Mucosa of stomach (tissue), 1 donor: Measurements from ENCODE around the gene ALLC.

ENCODE experiments used
- H3K27me3 ChIP-seq: one replicate; pipeline ENCODE4 v1.7.0; 2013; ENCODE audit warnings: mild to moderate bottlenecking, low read length; ENCODE audit not compliant: control insufficient read depth, insufficient read depth
- H3K36me3 ChIP-seq: one replicate; pipeline ENCODE4 v1.7.0; 2013; ENCODE audit warnings: low read length; ENCODE audit not compliant: control insufficient read depth, insufficient read depth
- H3K4me1 ChIP-seq: one replicate; pipeline ENCODE4 v1.7.0; 2013; ENCODE audit warnings: mild to moderate bottlenecking, low read length; ENCODE audit not compliant: control insufficient read depth, insufficient read depth
- H3K4me3 ChIP-seq: one replicate; pipeline ENCODE4 v1.7.0; 2013; ENCODE audit warnings: low read length
- H3K9ac ChIP-seq: one replicate; pipeline ENCODE4 v1.7.0; 2013; ENCODE audit warnings: mild to moderate bottlenecking, low read length, moderate library complexity
- H3K9me3 ChIP-seq: one replicate; pipeline ENCODE4 v1.7.0; 2013; ENCODE audit warnings: mild to moderate bottlenecking, low read length, moderate library complexity; ENCODE audit not compliant: control insufficient read depth
- donor health status: Pancreatic carcinoma.

The ALLC gene

DNA sequence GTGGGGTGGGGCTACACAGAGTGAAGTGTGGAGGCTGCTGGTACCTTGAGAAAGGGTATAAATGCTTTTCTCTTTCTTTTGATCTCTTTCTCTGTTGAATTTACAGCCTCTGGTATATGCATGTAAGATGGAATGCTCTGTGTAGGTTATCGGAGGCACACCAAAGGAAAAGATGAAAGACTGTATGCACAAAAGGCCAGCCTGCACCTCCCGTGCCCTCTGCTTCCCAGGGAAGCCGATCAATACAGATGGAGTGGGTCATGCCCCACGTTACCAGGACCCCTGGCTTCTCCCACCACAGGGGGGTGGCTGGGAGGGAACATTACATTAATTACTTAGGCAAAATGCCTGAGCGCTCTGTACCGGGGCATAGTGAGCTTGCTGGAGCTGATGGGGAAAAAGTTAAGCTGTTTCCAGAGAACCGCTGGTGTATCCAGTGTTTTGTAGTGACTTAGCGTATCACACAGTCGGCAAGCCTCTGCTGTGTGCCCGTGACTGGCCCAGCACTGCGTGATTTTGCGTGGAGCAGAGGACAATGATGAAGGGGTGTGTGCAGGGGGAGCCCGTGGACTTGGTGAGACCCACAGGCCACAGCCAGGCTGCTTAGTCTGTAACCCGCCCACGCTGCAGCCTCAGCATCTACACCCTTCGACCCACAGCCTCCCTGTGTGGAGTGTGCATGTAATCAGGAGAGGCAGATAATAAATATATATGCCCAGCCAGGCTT is 8.0 kb downstream of the ALLC start:
- H3K4me3 ChIP-seq = no peak overlapping the region
- no peak overlapping the region for H3K9ac ChIP-seq
- peaks cover 4% of the 10 kb centered on the region for H3K27me3 ChIP-seq
- no peaks in the 10 kb centered on the region for H3K9me3 ChIP-seq
- H3K36me3 ChIP-seq = no peaks in the 10 kb centered on the region
- H3K4me1 ChIP-seq = no peaks in the 10 kb centered on the region

- no peak overlapping the region for H3K9ac ChIP-seq
- no peak overlapping the region for H3K4me3 ChIP-seq
- no peaks in the 10 kb centered on the region for H3K9me3 ChIP-seq
- H3K36me3 ChIP-seq = no peaks in the 10 kb centered on the region
- H3K27me3 ChIP-seq = peaks cover 4% of the 10 kb centered on the region
- no peaks in the 10 kb centered on the region for H3K4me1 ChIP-seq
Measured at GRCh38 chr2:3666613-3666975, 8.6 kb downstream of the ALLC start.

GRCh38 chr2:3667151-3667631 is 9.2 kb downstream of the ALLC start:
- no peaks in the 10 kb centered on the region for H3K9me3 ChIP-seq
- no peak overlapping the region for H3K9ac ChIP-seq
- H3K4me3 ChIP-seq = no peak overlapping the region
- H3K27me3 ChIP-seq = peaks cover 4% of the 10 kb centered on the region
- H3K4me1 ChIP-seq = no peaks in the 10 kb centered on the region
- no peaks in the 10 kb centered on the region for H3K36me3 ChIP-seq

DNA sequence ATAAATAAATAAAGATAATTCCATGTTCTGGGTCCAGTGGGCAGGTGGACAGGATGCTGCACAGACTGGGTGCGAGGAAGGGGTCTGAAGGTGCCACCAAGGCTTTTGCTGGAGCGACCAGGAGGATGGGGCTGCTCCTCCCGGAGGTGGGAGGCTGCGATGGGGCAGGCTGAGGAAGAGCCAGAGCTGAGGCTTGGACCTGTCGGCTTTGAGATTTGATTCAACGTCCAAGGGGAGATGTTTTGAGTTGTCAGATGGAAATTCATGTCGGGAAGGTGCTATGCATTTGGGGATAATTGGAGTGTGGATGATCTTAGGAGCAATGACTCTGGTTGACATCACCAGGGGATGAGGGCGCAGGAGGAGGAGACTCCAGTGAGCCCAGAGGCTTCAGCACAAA is 11.7 kb downstream of the ALLC start:
- Histone ChIP-seq H3K36me3 (no peaks in the 10 kb centered on the region), H3K27me3 (peaks cover 4% of the 10 kb centered on the region), H3K4me3 (no peak overlapping the region), H3K4me1 (no peaks in the 10 kb centered on the region), H3K9ac (no peak overlapping the region), H3K9me3 (no peaks in the 10 kb centered on the region)

DNA sequence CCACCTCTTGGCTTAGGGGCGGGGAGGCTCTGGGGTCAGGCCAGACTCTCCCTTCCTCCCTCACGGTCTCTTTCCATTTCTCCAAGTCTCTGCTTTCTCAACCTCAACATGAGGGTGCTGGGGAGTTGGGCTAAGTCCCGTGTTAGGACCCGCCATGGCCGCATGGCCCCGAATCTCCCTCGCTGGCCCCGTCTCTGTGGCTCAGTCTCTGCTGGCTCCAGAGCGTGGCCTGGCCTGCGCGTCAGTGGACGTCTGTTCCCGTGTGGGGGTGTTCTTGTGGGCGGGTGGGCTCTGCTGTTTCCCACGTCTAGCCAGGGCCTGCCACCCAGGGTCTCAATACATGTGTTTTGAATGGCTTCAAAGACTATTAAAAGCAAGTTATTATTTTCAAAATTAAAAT is 12.4 kb downstream of the ALLC start:
- no peak overlapping the region for H3K4me3 ChIP-seq
- H3K27me3 ChIP-seq = peaks cover 4% of the 10 kb centered on the region
- H3K9me3 ChIP-seq = no peaks in the 10 kb centered on the region
- no peak overlapping the region for H3K9ac ChIP-seq
- no peaks in the 10 kb centered on the region for H3K4me1 ChIP-seq
- no peaks in the 10 kb centered on the region for H3K36me3 ChIP-seq

DNA sequence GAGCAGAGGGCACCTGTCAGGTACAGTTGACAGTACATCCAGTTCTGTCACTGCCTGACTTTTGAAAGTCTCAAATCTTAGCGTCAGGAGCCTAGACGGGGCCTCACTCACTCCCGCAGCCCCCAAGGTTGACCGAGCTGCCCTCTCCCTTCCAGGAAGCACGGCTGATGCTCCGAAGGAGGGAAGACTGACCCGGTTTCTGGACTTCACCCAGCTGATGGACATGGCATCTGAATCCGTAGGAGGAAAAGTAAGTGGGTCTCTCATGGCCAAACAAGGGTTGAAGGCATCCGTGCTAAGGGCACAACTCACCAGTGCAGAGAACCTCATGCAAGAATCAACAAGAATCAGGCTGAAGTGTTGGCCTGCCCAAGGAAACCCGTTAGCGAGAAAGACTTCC is 12.9 kb downstream of the ALLC start:
- Histone ChIP-seq H3K36me3 (no peaks in the 10 kb centered on the region), H3K27me3 (peaks cover 3% of the 10 kb centered on the region), H3K9me3 (no peaks in the 10 kb centered on the region), H3K4me1 (no peaks in the 10 kb centered on the region), H3K4me3 (no peak overlapping the region), H3K9ac (no peak overlapping the region)

GRCh38 chr2:3672861-3673678 is 15.1 kb downstream of the ALLC start:
- no peaks in the 10 kb centered on the region for H3K9me3 ChIP-seq
- H3K36me3 ChIP-seq = no peaks in the 10 kb centered on the region
- H3K27me3 ChIP-seq = no peaks in the 10 kb centered on the region
- H3K4me1 ChIP-seq = no peaks in the 10 kb centered on the region
- H3K9ac ChIP-seq = no peak overlapping the region
- no peak overlapping the region for H3K4me3 ChIP-seq

DNA sequence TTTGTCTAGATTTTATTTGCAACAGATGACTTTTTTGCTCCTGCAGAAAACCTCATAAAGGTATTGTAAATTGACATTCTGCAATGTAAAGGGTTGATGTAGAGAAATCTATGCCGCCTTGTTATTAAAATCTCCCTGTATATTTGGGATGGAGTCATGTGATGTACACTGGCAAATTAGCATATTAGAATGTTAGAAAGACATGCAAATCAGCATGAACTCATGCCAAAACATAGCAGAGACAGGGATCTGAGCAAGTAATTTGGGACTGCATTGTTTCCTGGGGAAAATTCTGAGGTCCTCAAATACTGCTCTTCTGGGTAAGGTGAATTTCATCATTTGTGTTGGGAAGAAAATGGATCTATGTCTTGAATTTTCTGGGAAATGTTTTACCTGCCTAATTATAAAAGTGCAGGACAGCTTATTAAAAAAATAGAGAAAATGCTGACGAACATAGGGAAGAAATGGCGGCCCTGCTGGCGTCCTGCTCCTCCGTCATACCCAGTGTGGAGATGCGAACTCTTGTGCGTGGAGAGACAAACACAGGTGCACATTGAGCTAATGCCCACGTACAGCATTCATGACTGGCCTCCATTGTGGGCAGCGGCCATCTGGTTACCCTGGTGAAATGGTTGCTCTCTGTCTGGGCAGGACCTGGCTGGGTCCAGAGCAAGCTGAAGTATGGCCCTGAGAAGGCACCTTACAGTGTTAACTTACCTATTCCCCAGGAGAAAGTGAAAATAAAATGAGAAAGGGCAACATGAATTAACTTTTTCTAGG is 16.3 kb downstream of the ALLC start:
- Histone ChIP-seq H3K27me3 (no peaks in the 10 kb centered on the region), H3K4me3 (no peak overlapping the region), H3K9ac (no peak overlapping the region), H3K9me3 (no peaks in the 10 kb centered on the region), H3K36me3 (no peaks in the 10 kb centered on the region), H3K4me1 (no peaks in the 10 kb centered on the region)

DNA sequence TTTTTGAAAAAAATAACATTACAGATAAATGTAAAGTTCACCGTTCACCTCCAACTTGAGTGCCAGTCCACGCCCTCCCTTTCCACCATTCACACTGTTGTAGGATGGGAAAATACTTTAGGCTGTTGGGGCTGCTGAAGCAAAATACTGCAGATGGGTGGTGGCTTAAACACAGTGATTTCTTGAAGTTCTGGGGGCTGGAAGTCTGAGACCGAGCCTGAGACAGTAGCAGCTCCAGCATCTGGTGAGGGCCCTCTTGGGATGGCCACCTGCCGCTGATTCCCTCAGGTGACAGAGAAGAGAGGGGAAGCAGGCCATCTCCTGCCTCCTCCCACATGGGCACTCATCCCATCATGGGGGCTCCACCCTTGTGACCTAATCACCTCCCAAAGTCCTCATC is 17.7 kb downstream of the ALLC start:
- H3K4me1 ChIP-seq = no peaks in the 10 kb centered on the region
- no peaks in the 10 kb centered on the region for H3K27me3 ChIP-seq
- no peak overlapping the region for H3K4me3 ChIP-seq
- no peaks in the 10 kb centered on the region for H3K9me3 ChIP-seq
- no peaks in the 10 kb centered on the region for H3K36me3 ChIP-seq
- H3K9ac ChIP-seq = no peak overlapping the region

- Histone ChIP-seq H3K4me3 (no peak overlapping the region), H3K9me3 (no peaks in the 10 kb centered on the region)
Measured at GRCh38 chr2:3677436-3677835, 19.4 kb downstream of the ALLC start.

GRCh38 chr2:3678212-3678611 is 20.2 kb downstream of the ALLC start:
- no peak overlapping the region for H3K4me3 ChIP-seq
- no peaks in the 10 kb centered on the region for H3K27me3 ChIP-seq
- no peaks in the 10 kb centered on the region for H3K4me1 ChIP-seq
- H3K9ac ChIP-seq = no peak overlapping the region
- H3K36me3 ChIP-seq = no peaks in the 10 kb centered on the region
- no peaks in the 10 kb centered on the region for H3K9me3 ChIP-seq

More at GRCh38 chr2:3677436-3677835, 19.4 kb downstream of the ALLC start:
- Histone ChIP-seq H3K4me1 (no peaks in the 10 kb centered on the region), H3K9ac (no peak overlapping the region), H3K36me3 (no peaks in the 10 kb centered on the region), H3K27me3 (no peaks in the 10 kb centered on the region)

GRCh38 chr2:3679180-3679579 is 21.2 kb downstream of the ALLC start:
- no peak overlapping the region for H3K9ac ChIP-seq
- no peak overlapping the region for H3K4me3 ChIP-seq
- H3K9me3 ChIP-seq = no peaks in the 10 kb centered on the region
- no peaks in the 10 kb centered on the region for H3K36me3 ChIP-seq
- no peaks in the 10 kb centered on the region for H3K27me3 ChIP-seq
- H3K4me1 ChIP-seq = no peaks in the 10 kb centered on the region
